Measurements from ENCODE around the gene KLLN.
"Not testable (repeated sequence)": the region's sequence is repeated elsewhere in the genome, so short reads cannot be mapped to it uniquely, and the experiment has no call there.

The KLLN gene
- total RNA-seq: 0.71 to 2.4 (median 1.8) reads per million in 4 donors

- peak; percentile 68 to 86 (median 77) for DNase-seq
Measured at GRCh38 chr10:87863053-87863943, at the start of gene KLLN, which contains the start of gene PTEN. Gene KLLN, minus strand, starts transcription at chr10:87863533. Its CDS starts 1,046 bp downstream, at chr10:87862487. Gene PTEN, plus strand, starts transcription at chr10:87863625. Its CDS starts 845 bp downstream, at chr10:87864470.

- DNase-seq: not testable (repeated sequence)
Measured at GRCh38 chr10:87903396-87903795, 40.1 kb upstream of the KLLN start.

GRCh38 chr10:87897957-87898356 is 34.6 kb upstream of the KLLN start:
- not testable (repeated sequence) for DNase-seq

- DNase-seq: no peak
Measured at GRCh38 chr10:87896216-87896615, 32.9 kb upstream of the KLLN start.

GRCh38 chr10:87895430-87895829 is 32.1 kb upstream of the KLLN start:
- DNase-seq: no peak

- DNase-seq: no peak
Measured at GRCh38 chr10:87887548-87888289, 24.4 kb upstream of the KLLN start.

GRCh38 chr10:87887146-87887545 is 23.8 kb upstream of the KLLN start:
- no peak for DNase-seq

GRCh38 chr10:87886635-87887034 is 23.3 kb upstream of the KLLN start:
- DNase-seq: no peak

- no peak for DNase-seq
Measured at GRCh38 chr10:87882555-87883294, 19.4 kb upstream of the KLLN start.

- not testable (repeated sequence) for DNase-seq
Measured at GRCh38 chr10:87881373-87882059, 18.2 kb upstream of the KLLN start.

GRCh38 chr10:87880336-87880735 is 17.0 kb upstream of the KLLN start:
- DNase-seq: no peak

GRCh38 chr10:87878664-87879459 is 15.5 kb upstream of the KLLN start:
- no peak for DNase-seq

GRCh38 chr10:87875929-87876571 is 12.7 kb upstream of the KLLN start:
- DNase-seq: no peak

GRCh38 chr10:87873656-87874055 is 10.3 kb upstream of the KLLN start:
- DNase-seq: no peak

GRCh38 chr10:87872828-87873227 is 9.5 kb upstream of the KLLN start:
- DNase-seq: no peak

GRCh38 chr10:87869773-87870551 is 6.6 kb upstream of the KLLN start:
- DNase-seq: no peak

GRCh38 chr10:87869139-87869538 is 5.8 kb upstream of the KLLN start:
- DNase-seq: not testable (repeated sequence)

GRCh38 chr10:87868277-87868676 is 4.9 kb upstream of the KLLN start:
- no peak for DNase-seq

- no peak for DNase-seq
Measured at GRCh38 chr10:87867453-87867852, 4.1 kb upstream of the KLLN start.

- no peak for DNase-seq
Measured at GRCh38 chr10:87866412-87866974, 3.2 kb upstream of the KLLN start.
